GM12878 (cell line): ENCODE measurements around the gene MAD1L1. TPM values are rescaled to one million over a fixed set of nuclear protein-coding genes. Genes with fewer than 3 reads are reported as not detected.

Experiments used
- ATAC-seq: fragments of 200-7000 bp; cut with Tn5 transposase; 3 replicates; pipeline ENCODE4 v1.9.1; 2020; ENCODE audit warnings: mild to moderate bottlenecking, moderate library complexity
- BruUV-seq: library from RNA; stranded (reverse); fragments of 400-500 nt; replicated peaks from 2 replicates; lab custom pipeline; 2021; lab: Mats Ljungman, UMichigan
- CTCF ChIA-PET: fragments of 300-600 bp; sonication (Branson Sonifier 250); formaldehyde crosslinking; extraction: SDS; loops from one replicate; lab custom pipeline; 2021; ENCODE audit warnings: inconsistent platforms; lab: Yijun Ruan, JAX
- POLR2A ChIA-PET: fragments of 350-600 bp; formaldehyde crosslinking; extraction: SDS; loops from one replicate; lab custom pipeline; 2021; ENCODE audit warnings: inconsistent platforms; lab: Charles Lee
- RAD21 ChIA-PET: fragments of 300-600 bp; sonication (Branson Sonifier 250); formaldehyde crosslinking; loops from one replicate; lab custom pipeline; 2023; ENCODE audit warnings: antibody characterized with exemption; ENCODE audit not compliant: unreplicated experiment; lab: Charles Lee
- SMC1A ChIA-PET: fragments of 300-600 bp; sonication (Branson Sonifier 250); formaldehyde crosslinking; loops from one replicate; lab custom pipeline; 2023; ENCODE audit not compliant: unreplicated experiment, uncharacterized antibody; lab: Charles Lee
- DNase-seq: peaks from one replicate; pipeline ENCODE4 v3.0.0-alpha.2; 2011; ENCODE audit warnings: low read depth, low spot score
- FAIRE-seq: peaks from 3 replicates; lab custom pipeline; 2011; peaks lifted over from hg19 to GRCh38; lab: Jason Lieb, UNC
- H2AFZ ChIP-seq: 2 replicates; pipeline ENCODE4 v1.6.0; 2011; ENCODE audit warnings: low read depth, low read length, control low read depth; ENCODE audit not compliant: control insufficient read depth
- H3K27ac ChIP-seq: 2 replicates; pipeline ENCODE4 v1.5.1; 2011; ENCODE audit warnings: control low read depth; ENCODE audit not compliant: control insufficient read depth, insufficient read depth
- H3K27me3 ChIP-seq, 2 experiments: replicated peaks in 1 of 2; 2 replicates each; pipeline versions ENCODE4 v1.6.0 to v1.6.1; 2011; ENCODE audit warnings: low read length in 1 of 2; ENCODE audit not compliant: control insufficient read depth in 2 of 2, insufficient read depth in 2 of 2
- H3K36me3 ChIP-seq, 2 experiments: 2 replicates each; pipeline ENCODE4 v1.5.1; 2011; ENCODE audit warnings: low read length in 1 of 2; ENCODE audit not compliant: control insufficient read depth in 2 of 2, insufficient read depth in 2 of 2
- H3K4me1 ChIP-seq: 2 replicates; pipeline ENCODE4 v1.6.1; 2011; ENCODE audit warnings: mild to moderate bottlenecking, low read length, moderate library complexity, mixed read lengths; ENCODE audit not compliant: control insufficient read depth, insufficient read depth
- H3K4me2 ChIP-seq: 2 replicates; pipeline ENCODE4 v1.6.0; 2011; ENCODE audit warnings: control low read depth; ENCODE audit not compliant: control insufficient read depth, insufficient read depth
- H3K4me3 ChIP-seq: fragments of 200-600 bp; sonication (generic); 2 replicates; pipeline ENCODE4 v1.5.1; 2016
- H3K79me2 ChIP-seq: 2 replicates; pipeline ENCODE4 v1.6.0; 2011; ENCODE audit warnings: low read length; ENCODE audit not compliant: control insufficient read depth, insufficient read depth
- H3K9ac ChIP-seq: 2 replicates; pipeline ENCODE4 v1.8.0; 2011; ENCODE audit warnings: low read length, control low read depth, mixed read lengths; ENCODE audit not compliant: control insufficient read depth, insufficient read depth
- H3K9me3 ChIP-seq: replicated peaks from 3 replicates; pipeline ENCODE4 v1.5.1; 2011; ENCODE audit warnings: mild to moderate bottlenecking, low read length; ENCODE audit not compliant: control insufficient read depth, insufficient read depth
- H4K20me1 ChIP-seq: 2 replicates; pipeline ENCODE4 v1.6.0; 2011; ENCODE audit not compliant: control insufficient read depth, insufficient read depth
- CHD2 ChIP-seq: IDR thresholded peaks from 2 replicates; pipeline ENCODE4 v1.6.1; 2011; ENCODE audit warnings: low read depth, low read length, improper control_type of control experiment, borderline replicate concordance
- EGR1 ChIP-seq, 2 experiments: IDR thresholded peaks; 1 replicate in 1 of 2; 2 replicates in 1 of 2; pipeline ENCODE4 v1.6.1; 2011 to 2012; ENCODE audit warnings: low read depth in 2 of 2, low read length in 2 of 2, borderline replicate concordance in 1 of 2, mild to moderate bottlenecking in 1 of 2, moderate library complexity in 1 of 2
- EZH2 ChIP-seq: IDR thresholded peaks from 2 replicates; pipeline ENCODE4 v1.6.1; 2012; ENCODE audit warnings: low read depth, mild to moderate bottlenecking, control low read depth, inconsistent platforms, low read length, borderline replicate concordance; ENCODE audit not compliant: control insufficient read depth
- HDAC2 ChIP-seq: fragments of 200-600 bp; sonication (generic); IDR thresholded peaks from 2 replicates; pipeline ENCODE4 v1.6.1; 2017
- HDGF ChIP-seq: fragments of 450-650 bp; IDR thresholded peaks from 2 replicates; pipeline ENCODE4 v1.6.1; 2016; ENCODE audit warnings: antibody characterized with exemption
- IRF4 ChIP-seq: IDR thresholded peaks from 2 replicates; pipeline ENCODE4 v1.6.1; 2011; ENCODE audit warnings: low read depth, low read length
- NKRF ChIP-seq: fragments of 450-650 bp; conservative IDR thresholded peaks from 2 replicates; pipeline ENCODE4 v1.6.1; 2017; ENCODE audit warnings: mild to moderate bottlenecking, moderate library complexity
- PKNOX1 ChIP-seq: fragments of 450-650 bp; IDR thresholded peaks from 2 replicates; pipeline ENCODE4 v1.6.1; 2016; ENCODE audit warnings: mild to moderate bottlenecking
- REST ChIP-seq: IDR thresholded peaks from 2 replicates; pipeline ENCODE4 v1.6.1; 2012; ENCODE audit warnings: mild to moderate bottlenecking, low read depth, low read length
- SP1 ChIP-seq: IDR thresholded peaks from one replicate; pipeline ENCODE4 v1.6.1; 2011; ENCODE audit warnings: low read depth, low read length
- TARDBP ChIP-seq: IDR thresholded peaks from 2 replicates; pipeline ENCODE4 v1.6.1; 2016; ENCODE audit warnings: borderline replicate concordance
- TCF12 ChIP-seq: IDR thresholded peaks from 2 replicates; pipeline ENCODE4 v1.6.1; 2011; ENCODE audit warnings: low read depth, mild to moderate bottlenecking, low read length
- ZBTB33 ChIP-seq: fragments of 450-650 bp; IDR thresholded peaks from 2 replicates; pipeline ENCODE4 v1.6.1; 2017; ENCODE audit warnings: mild to moderate bottlenecking
- ZNF217 ChIP-seq: fragments of 450-650 bp; IDR thresholded peaks from 2 replicates; pipeline ENCODE4 v1.6.1; 2017; ENCODE audit warnings: antibody characterized with exemption, mild to moderate bottlenecking
- ZNF24 ChIP-seq: fragments of 450-650 bp; IDR thresholded peaks from 2 replicates; pipeline ENCODE4 v1.6.1; 2017; ENCODE audit warnings: antibody characterized with exemption, mild to moderate bottlenecking
- ZSCAN29 ChIP-seq: fragments of 450-650 bp; IDR thresholded peaks from 2 replicates; pipeline ENCODE4 v1.6.1; 2017; ENCODE audit warnings: mild to moderate bottlenecking, moderate library complexity
- WGBS: methylation state at CpG from one replicate; pipeline ENCODE4 v1.1.6; 2016; ENCODE audit warnings: low lambda C conversion rate; ENCODE audit not compliant: insufficient replicate concordance, insufficient coverage; ENCODE audit errors: missing lambda C conversion rate; 5-methylcytosine and 5-hydroxymethylcytosine counted together
- in situ Hi-C: fragments of 300-500 bp; cut with MboI; formaldehyde crosslinking; loops from 9 replicates; pipeline ENCODE4 v1.14.3; 2018; ENCODE audit warnings: mixed read lengths
- intact Hi-C: fragments of 100-400 bp; cut with micrococcal nuclease; formaldehyde crosslinking; loops from one replicate; pipeline ENCODE4 v1.14.2; 2022; ENCODE audit not compliant: unreplicated experiment
- polyA plus RNA-seq, 11 experiments: library from polyadenylated mRNA; depleted of rRNA in 4 of 11; unstranded in 6 of 11; stranded (reverse) in 5 of 11; fragments of >200 nt; fragmentation: Nextera tagmentation in 4 of 11; fragmentation: Illumina TruSeq in 1 of 11; extraction: Ambion mirVana in 4 of 11; extraction: Trizol in 1 of 11; gene quantifications; 1 replicate in 1 of 11; 2 replicates in 10 of 11; pipeline versions ENCODE4 v1.2.1 to v1.2.3, GENCODE V29; 2011 to 2016; ENCODE audit warnings: inconsistent platforms in 2 of 11, missing spikeins in 2 of 11, low read depth in 1 of 11
- total RNA-seq, 4 experiments: library from RNA; depleted of rRNA in 3 of 4; stranded (reverse); fragments of >200 nt in 3 of 4; fragmentation: Illumina TruSeq in 1 of 4; extraction: Trizol in 1 of 4; gene quantifications; 2 replicates each; pipeline versions ENCODE4 v1.2.1 to v1.2.3, GENCODE V29; 2013 to 2021

The MAD1L1 gene
- total and polyA plus RNA-seq, 10 of the 15 experiments (the other 5 are each of a cell fraction or from before 2014, with no cell fraction given) = 2.2 to 76.8 (median 38.3) TPM

- ChIA-PET RAD21 (no interaction called here), CTCF (no interaction called here), POLR2A (no interaction called here), SMC1A (no interaction called here)
- no peaks in the 10 kb centered on the region for H3K79me2 ChIP-seq
- no peak overlapping the region for H3K27ac ChIP-seq
- WGBS = 49% methylated on average over 9 of the region's 9 CpGs
- no peak overlapping the region for H3K9ac ChIP-seq
- in situ Hi-C loops = no loop called here
- no TSS peak for BruUV-seq
- H3K4me1 ChIP-seq = no peaks in the 10 kb centered on the region
- no peak overlapping the region for H2AFZ ChIP-seq
- no peak overlapping the region for H3K4me2 ChIP-seq
- H3K9me3 ChIP-seq = no peaks in the 10 kb centered on the region; the same call in 2 of the 3 replicates
- H3K27me3 ChIP-seq = no peaks in the 10 kb centered on the region
- FAIRE-seq = no peak
- H3K36me3 ChIP-seq = peaks cover 0 to 6% of the 10 kb centered on the region in 2 experiments; a peak in 3 of 4 replicates
- H3K4me3 ChIP-seq = no peak overlapping the region
- ATAC-seq = no peak
- no peak for DNase-seq
- no peaks in the 10 kb centered on the region for H4K20me1 ChIP-seq
- intact Hi-C loops = no loop called here
- TF ChIP-seq CHD2 (no peak), PKNOX1 (no peak), SP1 (no peak), IRF4 (no peak), ZNF217 (no peak), ZBTB33 (no peak), HDAC2 (no peak), NKRF (no peak), EGR1 (IDR thresholded peaks at IDR 0.05; ENCODE audit: borderline replicate concordance in 1 of 2, low read depth in 2 of 2, low read length in 2 of 2) (no peak), REST (no peak), HDGF (no peak), TARDBP (no peak), EZH2 (no peak), ZNF24 (no peak), ZSCAN29 (no peak), TCF12 (no peak)
These were observed 260.0 kb downstream of the MAD1L1 start for GRCh38 chr7:1972744-1973143.
